HG02970 (cell line): Measurements from ENCODE around the gene CDC25C.

Experiments
- ATAC-seq: cut with Tn5 transposase; IDR thresholded peaks from one replicate; pipeline ENCODE4 v1.9.1; 2021; ENCODE audit warnings: mild to moderate bottlenecking, moderate library complexity, moderate number of reproducible peaks; ENCODE audit not compliant: unreplicated experiment, low FRiP score

Gene CDC25C

DNA sequence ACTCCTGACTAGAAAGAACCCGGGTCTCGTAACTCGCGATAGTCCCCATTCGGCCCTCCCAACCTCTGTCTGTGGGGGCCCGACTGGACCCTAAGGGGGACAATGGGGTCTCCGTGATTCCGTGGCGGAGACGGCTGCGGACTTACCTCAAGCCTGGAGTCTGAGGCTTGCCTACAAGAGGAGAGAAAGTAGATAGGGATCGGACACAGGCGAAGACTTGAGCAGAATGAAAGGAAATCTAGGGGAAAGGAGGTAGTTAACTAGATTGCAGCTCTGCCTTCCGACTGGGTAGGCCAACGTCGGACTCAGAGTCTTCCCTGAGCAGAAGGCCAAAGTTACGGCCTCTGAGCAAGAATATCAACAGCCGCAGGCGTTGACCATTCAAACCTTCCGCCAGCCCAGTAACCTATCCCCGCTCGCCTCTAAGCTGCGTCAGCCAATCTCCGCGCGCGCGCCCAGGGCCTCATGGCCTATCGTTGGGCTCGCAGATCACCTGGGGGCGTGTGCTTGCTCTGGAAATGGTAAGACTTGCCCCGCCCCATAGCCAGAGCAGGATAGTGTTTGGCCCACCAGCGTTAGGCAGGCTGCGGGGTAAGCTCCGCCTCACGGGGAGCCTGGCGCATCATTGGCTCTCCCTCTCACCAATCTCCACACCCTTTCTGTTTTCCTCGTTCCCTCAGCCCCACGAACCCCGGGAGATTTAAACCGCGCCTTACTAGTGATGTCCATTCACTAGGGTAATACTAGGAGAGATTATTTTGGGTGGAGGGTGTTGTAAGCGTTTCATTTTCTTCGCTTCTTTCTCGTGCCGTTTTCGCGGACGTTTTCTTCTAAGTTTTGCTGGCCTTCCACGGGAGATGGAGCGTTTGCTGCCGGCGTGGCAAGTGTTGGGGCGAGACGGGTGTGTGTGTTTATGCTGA lies at the start of gene CDC25C:
CDC25C (minus strand) TSS at position 356 of the 920 bp plus-strand sequence. CDS start 624 bp downstream, outside the sequence.
- ATAC-seq = peak; percentile 99

GRCh38 chr5:138372653-138373052 lies 41.0 kb upstream of the CDC25C start:
- ATAC-seq = no peak

DNA sequence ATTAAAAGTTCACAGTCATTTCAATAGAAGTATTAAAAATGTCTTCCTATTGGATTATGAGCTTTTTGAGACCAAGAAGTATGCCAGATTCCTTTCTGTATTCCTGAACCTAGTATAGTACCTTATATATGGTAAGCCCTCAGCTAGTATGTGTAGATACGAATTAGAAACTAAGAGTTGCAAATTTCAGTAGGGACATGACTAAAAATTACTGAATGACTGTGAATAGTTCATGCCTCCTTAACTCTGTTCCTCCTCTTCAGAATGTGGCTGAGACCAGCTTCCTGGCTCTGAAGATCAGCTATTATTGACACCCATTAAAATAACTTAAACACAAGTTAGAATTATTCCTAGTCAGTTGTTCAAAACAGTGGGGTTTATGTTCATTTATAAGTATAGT lies 40.6 kb upstream of the CDC25C start:
- ATAC-seq = no peak

- ATAC-seq = no peak
Measured at GRCh38 chr5:138371454-138371853, 39.9 kb upstream of the CDC25C start.

DNA sequence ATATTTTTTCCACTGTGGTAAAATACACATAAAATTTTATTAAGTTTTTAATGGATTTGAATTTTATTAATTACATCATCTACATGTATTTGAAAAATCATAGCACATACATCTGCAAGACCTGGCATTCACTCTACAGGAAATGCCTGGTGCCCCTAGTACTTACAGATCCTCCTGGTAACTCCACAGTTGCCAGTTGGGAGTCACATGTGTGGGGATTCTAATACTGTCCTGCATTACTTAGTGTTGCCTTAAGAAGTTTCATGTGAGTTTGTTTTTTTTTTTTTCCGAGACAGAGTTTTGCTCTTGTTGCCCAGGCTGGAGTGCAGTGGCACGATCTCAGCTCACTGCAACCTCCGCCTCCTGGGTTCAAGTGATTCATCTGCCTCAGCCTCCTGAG lies 38.9 kb upstream of the CDC25C start:
- no peak for ATAC-seq

DNA sequence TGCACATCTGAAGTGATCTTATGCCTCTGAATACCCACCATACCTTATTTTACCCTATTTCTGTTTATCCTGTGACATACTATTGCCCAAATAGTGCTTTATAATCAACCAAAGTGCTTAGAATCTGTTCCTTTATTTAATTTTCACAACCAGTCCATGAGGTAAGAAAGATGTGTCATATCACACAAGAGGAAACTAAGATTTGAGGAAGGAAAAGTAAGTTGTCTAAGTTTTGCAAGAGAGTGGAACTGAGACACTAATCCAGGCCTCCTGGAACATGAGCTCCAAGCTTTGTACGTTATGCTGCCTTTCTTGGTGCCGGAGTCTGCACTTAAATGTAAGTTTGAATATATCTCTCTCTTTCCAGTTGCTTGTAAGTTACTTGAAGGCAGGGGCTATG lies 38.1 kb upstream of the CDC25C start:
- no peak for ATAC-seq

GRCh38 chr5:138369261-138369660 lies 37.7 kb upstream of the CDC25C start:
- ATAC-seq = no peak

- ATAC-seq = no peak
Measured at GRCh38 chr5:138366632-138367382, 35.2 kb upstream of the CDC25C start.

GRCh38 chr5:138364576-138364975 lies 33.0 kb upstream of the CDC25C start:
- no peak for ATAC-seq

DNA sequence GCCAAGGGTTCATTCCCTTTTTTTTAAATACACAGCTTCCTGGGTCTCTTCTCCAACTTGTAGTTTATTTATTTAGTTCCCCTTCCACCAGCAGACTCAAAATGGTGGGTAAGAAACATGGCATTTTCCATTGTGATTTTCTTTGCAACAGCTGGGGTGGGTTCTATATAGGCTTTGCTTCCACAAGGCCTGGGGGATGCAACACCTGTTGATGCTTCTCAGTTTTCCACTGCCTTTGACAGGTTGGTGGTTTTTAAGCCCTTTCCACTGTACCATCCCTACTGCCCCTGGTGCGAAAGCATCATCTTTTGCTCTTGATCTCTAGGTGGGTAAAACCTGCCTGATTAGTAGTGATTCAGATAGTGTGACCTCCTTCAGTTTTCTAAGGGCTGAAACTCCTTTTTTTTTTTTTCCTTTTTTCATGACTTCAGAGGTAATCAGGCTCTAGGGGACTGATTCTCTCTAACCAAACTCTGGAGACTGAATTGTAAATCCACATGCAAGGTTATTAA lies 29.4 kb upstream of the CDC25C start:
- ATAC-seq = no peak

GRCh38 chr5:138359621-138360020 lies 28.0 kb upstream of the CDC25C start:
- no peak for ATAC-seq

DNA sequence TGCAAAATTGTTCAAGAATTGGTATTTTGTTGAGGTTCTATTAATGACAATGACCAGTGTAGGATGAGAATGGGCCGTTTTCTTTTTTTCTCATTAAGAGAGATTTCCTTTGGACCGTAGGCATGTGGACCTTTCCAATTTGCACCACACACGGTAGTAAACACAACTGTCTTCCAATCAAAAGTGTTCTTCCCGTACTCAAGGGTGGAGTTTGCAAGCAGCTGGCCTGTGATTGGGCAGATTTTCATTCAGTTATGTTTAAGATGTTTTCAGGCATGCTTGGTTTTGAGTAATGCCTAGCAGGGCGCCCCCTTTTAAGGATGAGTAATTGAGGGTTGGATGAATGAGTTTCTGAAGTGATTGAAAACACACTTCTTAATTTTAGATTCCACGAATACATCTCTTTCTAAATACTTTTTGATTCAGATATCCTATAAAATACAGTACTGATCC lies 23.3 kb upstream of the CDC25C start:
- ATAC-seq = no peak

DNA sequence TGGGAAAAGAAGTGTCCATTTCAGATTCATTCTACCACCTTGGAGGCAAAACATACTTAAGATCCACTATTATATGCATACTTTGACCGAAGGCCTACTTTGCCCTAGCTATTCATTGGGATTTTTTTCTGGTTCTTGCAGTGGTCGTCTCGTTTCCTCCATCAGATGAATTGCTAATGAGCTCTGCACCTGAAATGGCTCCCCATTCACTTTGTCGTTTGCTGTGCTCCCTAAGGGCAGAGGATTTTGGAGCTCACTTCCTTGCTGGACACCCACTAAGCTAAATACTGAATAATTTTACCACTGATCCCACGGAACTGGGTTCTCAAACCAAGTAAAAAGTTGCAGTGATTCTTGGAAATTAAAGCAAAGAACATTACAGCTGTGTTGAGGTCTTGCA lies 22.8 kb upstream of the CDC25C start:
- no peak for ATAC-seq

DNA sequence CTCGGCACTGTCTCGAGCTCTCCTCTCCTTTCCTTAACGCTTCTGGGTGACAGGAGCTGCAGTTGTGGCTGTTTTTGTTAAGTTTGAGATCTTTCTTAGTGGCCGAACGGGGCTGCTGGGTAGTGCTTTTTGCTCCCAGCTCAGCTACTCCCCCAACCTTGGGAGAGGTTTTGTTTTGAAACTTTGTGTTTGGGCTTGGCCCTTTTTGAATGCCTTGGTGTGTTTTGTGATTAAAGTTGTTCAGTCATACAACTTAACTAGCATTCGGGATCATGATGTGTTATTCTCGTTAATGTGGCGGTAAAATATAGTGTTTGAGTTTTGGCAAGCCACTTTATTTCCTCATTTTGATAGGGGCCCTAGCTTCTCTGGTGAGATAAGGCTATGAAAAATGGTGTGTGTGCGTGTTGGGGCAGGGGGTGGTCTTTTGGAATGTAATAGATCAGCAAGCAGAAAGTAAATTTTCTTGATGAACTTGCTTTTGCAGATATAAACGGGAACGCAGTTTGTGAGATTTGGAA lies 22.0 kb upstream of the CDC25C start:
- no peak for ATAC-seq

- peak; percentile 46 for ATAC-seq
Measured at GRCh38 chr5:138352722-138353559, 21.3 kb upstream of the CDC25C start.

DNA sequence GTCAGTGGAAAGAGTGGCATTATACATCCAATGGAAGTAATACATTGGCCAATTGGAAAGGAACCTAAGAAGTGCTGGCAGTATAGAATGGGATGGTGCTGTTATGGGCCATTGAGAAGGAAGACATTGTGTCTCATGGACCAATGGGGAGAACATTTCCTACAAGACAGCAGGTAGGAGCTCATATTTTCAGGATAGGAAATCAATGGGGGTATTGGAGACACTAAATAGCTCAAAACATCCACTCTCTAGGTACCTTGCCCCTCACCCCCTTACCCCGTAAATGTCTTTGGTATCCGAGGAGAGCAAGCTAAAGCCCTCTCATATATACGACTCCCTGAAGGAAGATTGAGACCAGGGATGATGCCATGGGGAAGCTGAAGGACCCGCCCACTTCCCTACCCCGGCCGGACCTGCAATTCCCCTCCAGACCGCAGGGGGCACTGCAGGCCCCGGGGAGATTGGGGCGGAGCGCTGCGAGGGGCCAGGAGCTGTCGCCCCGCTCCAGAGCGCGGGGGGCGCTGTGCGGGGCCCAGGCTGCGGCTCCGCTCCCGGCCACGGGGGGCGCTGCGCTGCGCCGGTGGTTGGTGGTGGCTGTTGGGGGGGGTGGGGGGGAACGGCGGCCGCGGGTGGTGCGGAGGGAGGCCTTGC lies 20.6 kb upstream of the CDC25C start, which contains the start of gene KDM3B:
KDM3B (plus strand) TSS at position 615 of the 651 bp plus-strand sequence. CDS start 111 bp downstream, outside the sequence.
- ATAC-seq = peak; percentile 71

- ATAC-seq = no peak
Measured at GRCh38 chr5:138351517-138351916, 19.9 kb upstream of the CDC25C start.

GRCh38 chr5:138351056-138351455 lies 19.5 kb upstream of the CDC25C start:
- ATAC-seq = no peak

GRCh38 chr5:138350563-138350890 lies 18.9 kb upstream of the CDC25C start:
- ATAC-seq = no peak
